Calu3 (cell line): ENCODE measurements around the gene ANKRD66. TPM values are rescaled to one million over a fixed set of nuclear protein-coding genes. Genes with fewer than 3 reads are reported as not detected.

ENCODE experiments used
- BruUV-seq: library from RNA; stranded (reverse); fragments of 400-500 nt; replicated peaks from 2 replicates; lab custom pipeline; 2021; lab: Mats Ljungman, UMichigan
- CTCF ChIA-PET: fragments of 300-600 bp; sonication (Branson Sonifier 250); formaldehyde crosslinking; loops from one replicate; lab custom pipeline; 2022; ENCODE audit warnings: antibody characterized with exemption; lab: Charles Lee
- DNase-seq: peaks from one replicate; pipeline ENCODE4 v3.0.0; 2022
- H3K27ac Mint-ChIP-seq: one replicate; pipeline ENCODE4 v1.8.0; 2022; ENCODE audit warnings: mixed read lengths; ENCODE audit not compliant: unreplicated experiment
- H3K27me3 Mint-ChIP-seq: one replicate; pipeline ENCODE4 v1.8.0; 2022; ENCODE audit warnings: mixed read lengths; ENCODE audit not compliant: unreplicated experiment
- H3K36me3 Mint-ChIP-seq: one replicate; pipeline ENCODE4 v1.8.0; 2022; ENCODE audit warnings: mild to moderate bottlenecking, moderate library complexity, mixed read lengths; ENCODE audit not compliant: insufficient read depth, unreplicated experiment
- H3K4me1 Mint-ChIP-seq: one replicate; pipeline ENCODE4 v1.8.0; 2022; ENCODE audit warnings: mild to moderate bottlenecking, low read depth, mixed read lengths; ENCODE audit not compliant: unreplicated experiment
- H3K4me3 Mint-ChIP-seq: one replicate; pipeline ENCODE4 v1.8.0; 2022; ENCODE audit warnings: mild to moderate bottlenecking, low read depth, moderate library complexity, mixed read lengths; ENCODE audit not compliant: unreplicated experiment
- H3K9me3 Mint-ChIP-seq: one replicate; pipeline ENCODE4 v1.8.0; 2022; ENCODE audit warnings: low read depth, mixed read lengths; ENCODE audit not compliant: unreplicated experiment
- CTCF ChIP-seq: fragments of 200-600 bp; IDR thresholded peaks from one replicate; pipeline ENCODE4 v1.8.0; 2022; ENCODE audit warnings: antibody characterized with exemption; ENCODE audit not compliant: unreplicated experiment
- intact Hi-C: fragments of 100-400 bp; cut with micrococcal nuclease; formaldehyde crosslinking; loops from one replicate; pipeline ENCODE4 v1.10.0; 2022; ENCODE audit not compliant: unreplicated experiment
- total RNA-seq: library from RNA; stranded (reverse); gene quantifications from 2 replicates; pipeline ENCODE4 v1.2.3, GENCODE V29; 2022

ANKRD66 gene
- total RNA-seq, 1 experiment from 2014 or later, result not detected

- H3K9me3 Mint-ChIP-seq, result no peaks in the 10 kb centered on the region
- intact Hi-C loops, result no loop called here
- no peak for DNase-seq
- H3K36me3 Mint-ChIP-seq, result no peaks in the 10 kb centered on the region
- H3K27me3 Mint-ChIP-seq, result no peaks in the 10 kb centered on the region
- H3K4me3 Mint-ChIP-seq, result no peak overlapping the region
- no TSS peak for BruUV-seq
- CTCF ChIA-PET, result interaction anchor here (1.1 kb wide), 1 partner anchor 9 kb away, joined by 5 read pairs; no protein-coding TSS in a partner anchor
- TF ChIP-seq CTCF, result no peak
- H3K4me1 Mint-ChIP-seq, result no peaks in the 10 kb centered on the region
- no peak overlapping the region for H3K27ac Mint-ChIP-seq
Observed at GRCh38 chr6:46787871-46788540, 41.3 kb downstream of the ANKRD66 start.

- Mint-ChIP-seq H3K4me3 (no peak overlapping the region), H3K27ac (no peak overlapping the region), H3K4me1 (no peaks in the 10 kb centered on the region), H3K9me3 (no peaks in the 10 kb centered on the region), H3K36me3 (no peaks in the 10 kb centered on the region), H3K27me3 (no peaks in the 10 kb centered on the region)
- TF ChIP-seq CTCF, result no peak
- no TSS peak for BruUV-seq
- intact Hi-C loops, result no loop called here
- DNase-seq, result no peak
- CTCF ChIA-PET, result interaction anchor here (1.1 kb wide), 1 partner anchor 8 kb away, joined by 5 read pairs; no protein-coding TSS in a partner anchor
Observed at GRCh38 chr6:46788791-46789190, 42.1 kb downstream of the ANKRD66 start.

GRCh38 chr6:46789434-46790354 is 43.0 kb downstream of the ANKRD66 start:
- CTCF ChIA-PET, result interaction anchor here (1.2 kb wide), 1 partner anchor 196 kb away, joined by 3 read pairs; no protein-coding TSS in a partner anchor
- no peak for DNase-seq
- no peaks in the 10 kb centered on the region for H3K9me3 Mint-ChIP-seq

More at GRCh38 chr6:46789434-46790354, 43.0 kb downstream of the ANKRD66 start:
- Mint-ChIP-seq H3K27ac (no peak overlapping the region), H3K36me3 (no peaks in the 10 kb centered on the region), H3K4me3 (no peak overlapping the region), H3K27me3 (no peaks in the 10 kb centered on the region), H3K4me1 (no peaks in the 10 kb centered on the region)
- intact Hi-C loops, result no loop called here
- TF ChIP-seq CTCF, result no peak
- BruUV-seq, result no TSS peak
